Ureter (tissue), 1 donor: ENCODE data around the gene OR1K1. TPM values are rescaled to one million over a fixed set of nuclear protein-coding genes. Genes with fewer than 3 reads are reported as not detected.
"Not testable (repeated sequence)": the region's sequence is repeated elsewhere in the genome, so short reads cannot be mapped to it uniquely, and the experiment has no call there.

Experiments
- DNase-seq: peaks from one replicate; pipeline ENCODE4 v3.0.0-alpha.2; 2020; ENCODE audit warnings: low spot score
- total RNA-seq: library from RNA; stranded (reverse); gene quantifications from one replicate; pipeline ENCODE4 v1.2.4, GENCODE V29; 2023
- donor health status: DM: yes; HTN: yes; CAD: no.

OR1K1 gene, protein sequence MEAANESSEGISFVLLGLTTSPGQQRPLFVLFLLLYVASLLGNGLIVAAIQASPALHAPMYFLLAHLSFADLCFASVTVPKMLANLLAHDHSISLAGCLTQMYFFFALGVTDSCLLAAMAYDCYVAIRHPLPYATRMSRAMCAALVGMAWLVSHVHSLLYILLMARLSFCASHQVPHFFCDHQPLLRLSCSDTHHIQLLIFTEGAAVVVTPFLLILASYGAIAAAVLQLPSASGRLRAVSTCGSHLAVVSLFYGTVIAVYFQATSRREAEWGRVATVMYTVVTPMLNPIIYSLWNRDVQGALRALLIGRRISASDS
- total RNA-seq: not detected

DNA sequence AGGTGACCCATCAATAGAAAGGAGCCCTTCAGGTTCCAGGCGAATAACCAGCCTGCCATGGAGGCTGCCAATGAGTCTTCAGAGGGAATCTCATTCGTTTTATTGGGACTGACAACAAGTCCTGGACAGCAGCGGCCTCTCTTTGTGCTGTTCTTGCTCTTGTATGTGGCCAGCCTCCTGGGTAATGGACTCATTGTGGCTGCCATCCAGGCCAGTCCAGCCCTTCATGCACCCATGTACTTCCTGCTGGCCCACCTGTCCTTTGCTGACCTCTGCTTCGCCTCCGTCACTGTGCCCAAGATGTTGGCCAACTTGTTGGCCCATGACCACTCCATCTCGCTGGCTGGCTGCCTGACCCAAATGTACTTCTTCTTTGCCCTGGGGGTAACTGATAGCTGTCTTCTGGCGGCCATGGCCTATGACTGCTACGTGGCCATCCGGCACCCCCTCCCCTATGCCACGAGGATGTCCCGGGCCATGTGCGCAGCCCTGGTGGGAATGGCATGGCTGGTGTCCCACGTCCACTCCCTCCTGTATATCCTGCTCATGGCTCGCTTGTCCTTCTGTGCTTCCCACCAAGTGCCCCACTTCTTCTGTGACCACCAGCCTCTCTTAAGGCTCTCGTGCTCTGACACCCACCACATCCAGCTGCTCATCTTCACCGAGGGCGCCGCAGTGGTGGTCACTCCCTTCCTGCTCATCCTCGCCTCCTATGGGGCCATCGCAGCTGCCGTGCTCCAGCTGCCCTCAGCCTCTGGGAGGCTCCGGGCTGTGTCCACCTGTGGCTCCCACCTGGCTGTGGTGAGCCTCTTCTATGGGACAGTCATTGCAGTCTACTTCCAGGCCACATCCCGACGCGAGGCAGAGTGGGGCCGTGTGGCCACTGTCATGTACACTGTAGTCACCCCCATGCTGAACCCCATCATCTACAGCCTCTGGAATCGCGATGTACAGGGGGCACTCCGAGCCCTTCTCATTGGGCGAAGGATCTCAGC lies at the start of gene OR1K1:
Gene OR1K1 (plus strand): TSS at position 58 of the 995 bp plus-strand sequence. CDS start 0 bp downstream, at position 58.
- no peak for DNase-seq

GRCh38 chr9:122754825-122755224 lies 45.1 kb upstream of the OR1K1 start:
- DNase-seq: no peak

DNA sequence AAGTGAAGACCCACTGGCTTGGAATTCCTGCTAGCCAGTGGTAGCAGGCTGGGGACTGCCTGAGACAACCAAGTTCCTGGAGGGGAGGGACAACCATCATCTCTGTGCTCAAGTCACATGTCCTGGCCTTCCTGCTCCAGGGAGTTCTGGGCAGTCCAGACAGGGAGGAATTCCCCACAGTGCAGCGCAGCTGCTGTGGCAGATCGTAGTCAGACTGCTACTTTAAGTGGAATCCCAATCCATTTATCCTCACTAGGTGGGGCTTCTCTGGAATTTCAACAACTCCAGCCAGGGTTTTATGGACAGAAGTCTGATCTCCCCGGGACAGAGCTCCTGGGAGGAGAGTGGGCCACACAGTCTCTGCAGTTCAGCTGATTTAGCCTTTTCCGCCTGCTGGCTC lies 32.1 kb upstream of the OR1K1 start:
- no peak for DNase-seq

DNA sequence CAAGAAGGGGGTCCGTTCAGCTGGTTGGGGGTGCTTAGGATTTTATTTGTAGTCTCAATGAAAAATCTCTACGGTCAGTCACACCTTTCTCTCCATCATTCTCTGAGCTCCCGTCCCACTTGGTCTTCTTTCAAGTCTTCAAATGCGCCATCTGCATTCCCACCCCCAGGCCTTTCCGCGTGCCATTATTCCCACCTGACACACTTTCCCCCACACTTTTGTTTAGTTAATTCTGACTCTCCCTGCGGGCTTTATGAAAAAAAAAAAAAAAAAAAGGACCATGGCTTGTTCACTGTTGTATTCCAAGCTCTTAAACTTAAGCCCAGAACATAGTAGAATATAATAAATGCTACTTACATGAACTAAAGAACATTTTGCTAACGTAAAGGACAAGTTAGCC lies 22.9 kb upstream of the OR1K1 start:
- DNase-seq: no peak

GRCh38 chr9:122777935-122778627 lies 21.8 kb upstream of the OR1K1 start:
- no peak for DNase-seq

- no peak for DNase-seq
Observed at GRCh38 chr9:122779181-122779580, 20.7 kb upstream of the OR1K1 start.

DNA sequence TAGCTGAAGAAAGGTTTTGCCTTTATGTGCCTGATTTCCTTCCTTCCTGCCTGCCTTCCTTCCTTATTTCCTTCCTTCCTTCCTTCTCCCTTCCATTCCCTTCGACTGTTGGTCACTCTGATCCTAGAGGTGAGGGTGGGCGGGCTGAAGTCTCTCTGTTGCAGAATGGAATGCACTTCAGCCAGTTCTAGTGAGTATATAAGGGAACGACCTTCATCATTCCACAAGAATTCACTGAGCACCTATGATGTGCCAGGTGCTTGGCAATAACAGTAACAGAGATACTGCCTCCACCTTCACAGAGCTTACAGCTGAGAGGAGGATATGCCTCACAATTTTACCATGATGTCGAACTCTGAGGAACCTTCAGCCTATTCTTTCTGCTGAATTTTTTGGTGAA lies 19.9 kb upstream of the OR1K1 start:
- DNase-seq: no peak

DNA sequence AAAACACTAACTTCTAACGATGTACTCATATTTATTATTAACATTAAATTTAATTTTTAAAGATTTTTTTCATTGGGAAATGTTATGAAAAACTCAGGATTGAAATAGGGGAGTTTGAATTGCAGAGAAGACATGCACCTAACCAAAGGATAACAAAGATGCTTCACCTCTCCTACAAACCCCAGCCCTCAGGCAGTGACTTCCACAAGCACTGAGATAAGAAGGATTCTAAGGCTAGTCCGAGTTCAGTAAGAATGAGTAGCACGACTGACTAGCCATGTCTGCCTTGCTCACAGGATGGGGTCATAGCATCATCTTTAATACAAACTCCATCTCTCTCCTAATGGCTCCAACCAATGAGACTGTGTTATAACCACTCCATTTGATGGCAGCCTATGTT lies 18.3 kb upstream of the OR1K1 start:
- DNase-seq: no peak

- DNase-seq: no peak
Observed at GRCh38 chr9:122785269-122785668, 14.7 kb upstream of the OR1K1 start.

DNA sequence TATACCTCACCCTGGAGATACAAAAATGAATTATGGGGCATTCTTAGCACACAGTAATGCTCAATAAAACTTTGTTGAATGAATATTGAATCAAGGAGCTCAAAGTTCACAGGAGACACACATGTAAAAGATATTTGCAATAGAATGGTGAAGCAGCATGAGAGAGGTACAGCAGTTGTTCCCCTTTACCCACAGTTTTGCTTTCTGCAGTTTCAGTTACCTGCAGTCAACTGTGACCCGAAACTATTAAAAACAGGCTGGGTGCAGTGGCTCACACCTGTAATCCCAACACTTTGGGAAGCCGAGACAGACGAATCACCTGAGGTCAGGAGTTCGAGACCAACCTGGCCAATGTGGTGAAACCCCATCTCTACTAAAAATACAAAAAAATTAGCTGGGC lies 13.6 kb upstream of the OR1K1 start:
- no peak for DNase-seq

GRCh38 chr9:122788831-122789230 lies 11.1 kb upstream of the OR1K1 start, which contains the start of gene OR5C1:
TSS of gene OR5C1 (plus strand) at chr9:122788933. CDS start at chr9:122788933, 0 bp downstream.
- DNase-seq: no peak

GRCh38 chr9:122789256-122790046 lies 10.5 kb upstream of the OR1K1 start:
- no peak for DNase-seq

DNA sequence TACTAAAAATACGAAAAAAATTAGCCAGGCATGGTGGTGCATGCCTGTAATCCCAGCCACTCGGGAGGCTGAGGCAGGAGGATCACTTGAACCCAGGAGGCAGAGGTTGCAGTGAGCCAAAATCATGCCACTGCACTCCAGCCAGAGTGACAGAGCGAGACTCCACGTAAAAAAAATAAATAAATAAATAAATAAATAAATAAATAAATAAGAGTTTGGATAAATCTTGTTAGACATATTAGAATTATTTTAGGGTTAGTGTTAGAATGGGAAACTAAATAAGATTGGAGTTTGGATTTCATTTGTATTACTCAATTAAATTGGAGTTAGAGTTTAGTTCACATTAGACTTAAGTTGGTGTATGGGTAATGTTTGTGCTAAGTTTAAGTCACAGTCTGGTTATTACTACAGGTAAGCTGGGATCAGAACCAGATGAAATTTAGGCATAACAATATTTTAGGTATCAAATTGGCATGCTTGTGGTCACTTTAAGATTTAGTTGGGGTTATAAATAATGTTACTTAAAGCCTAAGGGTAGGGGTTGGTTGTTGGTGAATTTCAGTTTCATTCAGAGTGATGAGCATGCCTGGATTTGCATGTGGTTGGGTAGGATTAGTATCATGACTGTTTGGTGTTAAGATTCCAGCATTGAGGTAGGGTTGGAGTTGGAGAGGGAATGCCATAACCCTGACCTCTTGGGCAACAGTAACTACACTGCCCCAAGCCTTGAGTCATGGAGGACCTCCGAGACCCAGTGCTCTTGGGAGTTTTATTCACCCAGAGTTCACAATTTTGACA lies 7.9 kb upstream of the OR1K1 start:
- DNase-seq: no peak

DNA sequence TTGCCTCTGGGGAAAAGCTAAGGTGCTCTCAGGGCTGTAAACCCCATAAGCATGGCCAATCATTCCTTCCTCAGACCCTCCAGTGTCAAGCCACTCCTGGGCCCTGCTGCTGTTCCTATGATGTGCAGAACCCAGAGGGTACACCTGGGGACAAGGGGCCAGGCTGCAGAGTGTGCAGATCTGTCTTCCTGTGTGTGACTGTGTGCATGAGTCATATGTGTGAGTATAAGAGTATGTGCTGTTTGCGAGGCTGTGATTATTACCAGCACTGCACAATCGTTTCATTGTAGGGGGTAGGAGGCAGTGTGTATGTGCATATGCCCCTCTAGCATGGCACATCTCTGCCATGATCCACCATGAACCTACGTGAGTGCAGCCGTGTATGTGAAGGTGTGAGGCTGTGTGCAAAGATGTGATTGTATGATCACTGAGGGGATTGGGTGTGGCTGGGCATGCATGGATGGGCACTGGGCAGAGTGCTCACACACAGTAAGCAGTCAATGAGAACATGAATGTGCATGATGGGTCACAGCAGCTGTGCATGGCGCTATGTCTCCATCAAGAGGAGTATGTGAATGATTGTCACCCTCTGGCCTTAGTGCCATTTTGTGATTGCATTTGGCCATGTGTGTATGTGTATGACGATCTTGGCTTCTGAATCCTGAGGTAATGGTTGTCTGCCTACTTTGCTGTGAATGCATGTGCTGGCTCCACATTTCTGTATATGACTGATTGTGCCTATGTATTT lies 2.4 kb upstream of the OR1K1 start:
- no peak for DNase-seq

GRCh38 chr9:122806661-122807060 lies 6.7 kb downstream of the OR1K1 start:
- no peak for DNase-seq

DNA sequence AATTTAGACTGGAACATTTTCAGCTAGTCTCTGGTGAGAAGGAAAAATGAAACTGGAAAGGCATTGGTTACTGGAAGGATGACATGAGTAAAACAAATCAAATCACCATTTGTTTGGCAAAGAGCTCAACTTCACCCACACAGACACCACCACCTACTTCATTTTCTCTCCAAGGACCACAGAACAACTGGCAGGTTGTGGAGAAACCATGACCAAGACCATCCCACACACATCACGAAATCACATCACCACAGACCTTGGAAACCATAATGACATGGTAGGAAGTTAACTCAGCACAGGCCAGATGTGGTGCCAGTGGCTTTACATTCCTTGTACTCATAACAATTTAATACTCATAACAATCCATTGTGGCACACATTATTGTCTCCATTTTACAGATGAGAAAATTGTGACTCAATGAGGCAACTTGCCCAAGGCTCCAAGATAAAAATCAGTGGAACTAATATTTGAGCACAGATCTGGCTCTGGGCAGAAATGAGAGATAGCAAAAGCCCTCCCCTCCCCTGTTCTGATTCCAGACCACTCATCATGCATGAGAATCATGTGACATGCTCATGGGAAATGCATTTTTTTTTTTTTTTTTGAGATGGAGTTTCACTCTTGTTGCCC lies 7.5 kb downstream of the OR1K1 start:
- DNase-seq: no peak

DNA sequence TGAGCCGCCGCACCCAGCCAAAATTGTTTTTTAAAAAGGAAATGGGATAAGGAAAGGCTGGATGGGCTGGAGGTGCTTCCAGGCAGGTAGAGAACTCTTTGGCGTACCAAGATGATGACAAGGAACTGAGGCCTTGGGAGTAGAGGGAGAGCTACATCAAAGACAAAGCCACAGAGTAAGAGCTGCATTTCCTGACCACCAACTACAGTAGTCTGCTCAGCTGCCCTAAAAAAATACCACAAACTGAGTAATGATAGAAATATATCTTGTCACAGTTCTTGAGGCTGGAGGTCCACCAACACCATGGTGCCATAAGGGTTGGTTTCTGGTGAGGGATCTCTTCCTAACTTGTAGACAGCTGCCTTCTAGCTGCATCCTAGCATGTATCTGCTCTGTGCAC lies 8.2 kb downstream of the OR1K1 start:
- no peak for DNase-seq

DNA sequence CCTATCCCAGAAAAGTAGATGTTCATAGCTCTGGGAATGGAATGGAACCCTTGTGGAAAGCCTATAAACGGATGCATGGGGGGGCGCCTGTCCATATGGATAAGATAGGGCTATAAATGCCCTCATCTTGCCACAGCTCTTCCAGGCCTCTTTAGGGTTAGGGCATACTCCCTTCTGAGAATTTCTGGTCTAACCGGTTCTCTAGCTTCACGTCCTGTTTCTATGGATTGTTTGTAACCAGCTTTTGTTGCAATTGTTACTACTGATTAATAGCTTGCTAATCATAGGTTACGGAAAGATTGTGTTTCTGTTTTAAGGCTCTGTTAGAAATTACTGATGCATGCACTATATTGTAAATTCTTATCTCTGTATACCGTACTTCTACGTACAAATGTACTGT lies 9.3 kb downstream of the OR1K1 start:
- DNase-seq: not testable (repeated sequence)

- DNase-seq: peak; percentile 70
Observed at GRCh38 chr9:122810306-122810946, 10.5 kb downstream of the OR1K1 start.
